NCI-H2196 treated with DMSO at 0.1 percent for 48 hours (cell line): Measurements from ENCODE around the gene IVD.
A peak's percentile ranks its signal among the peaks of the same experiment; 100 is the strongest.
"Not testable (repeated sequence)": the region's sequence is repeated elsewhere in the genome, so short reads cannot be mapped to it uniquely, and the experiment has no call there.

Experiments used
- DNase-seq: peaks from one replicate; lab custom pipeline; 2025; ENCODE audit not compliant: unreplicated experiment; lab: John Stamatoyannopoulos, UW

The IVD gene

DNA sequence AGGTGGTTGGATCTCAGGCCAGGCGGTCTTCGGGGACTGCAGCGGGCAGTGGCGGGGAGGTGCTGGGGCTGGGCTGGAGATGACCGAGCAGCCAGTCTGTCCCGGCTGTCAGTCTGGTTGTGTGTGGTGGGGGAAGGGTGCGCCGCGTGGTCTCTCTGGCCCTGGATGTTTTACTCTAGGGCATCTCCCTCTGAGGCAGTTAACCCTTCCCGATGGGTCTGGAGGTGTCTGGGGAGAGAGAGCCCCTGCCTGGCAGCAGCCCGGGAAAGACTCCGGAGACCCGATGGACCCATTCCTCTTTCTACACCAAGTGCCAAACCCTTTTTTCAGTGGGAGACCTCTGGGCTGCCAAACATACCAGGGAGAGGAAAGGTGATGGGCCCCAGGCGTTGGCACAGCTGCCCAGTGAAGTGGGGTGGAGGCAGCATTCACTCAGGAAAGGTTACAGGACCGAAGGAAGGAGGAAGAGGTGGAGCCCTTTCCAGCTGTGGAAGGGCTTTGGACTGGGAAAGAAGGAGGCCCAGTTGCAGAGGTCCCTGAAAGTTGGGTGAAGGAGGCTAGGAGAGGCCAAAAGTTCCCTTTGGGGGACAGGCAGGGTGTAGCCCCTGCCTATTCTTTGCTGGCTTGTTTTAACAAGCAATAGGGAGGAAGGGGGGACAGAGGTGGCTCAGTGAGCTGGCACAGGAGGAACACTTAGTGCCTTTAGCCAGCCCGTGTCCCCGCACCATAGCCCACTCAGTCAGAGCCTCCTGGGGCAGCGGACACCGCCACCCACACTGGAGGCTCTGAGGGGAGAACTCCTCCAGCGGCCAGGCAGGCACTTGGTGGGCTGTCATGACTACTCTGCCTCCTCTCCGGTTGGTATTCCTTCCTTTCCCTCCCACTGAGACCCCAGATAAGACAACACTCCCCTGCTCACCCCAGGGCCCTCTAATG lies 32.4 kb downstream of the IVD start:
- DNase-seq: no peak

DNA sequence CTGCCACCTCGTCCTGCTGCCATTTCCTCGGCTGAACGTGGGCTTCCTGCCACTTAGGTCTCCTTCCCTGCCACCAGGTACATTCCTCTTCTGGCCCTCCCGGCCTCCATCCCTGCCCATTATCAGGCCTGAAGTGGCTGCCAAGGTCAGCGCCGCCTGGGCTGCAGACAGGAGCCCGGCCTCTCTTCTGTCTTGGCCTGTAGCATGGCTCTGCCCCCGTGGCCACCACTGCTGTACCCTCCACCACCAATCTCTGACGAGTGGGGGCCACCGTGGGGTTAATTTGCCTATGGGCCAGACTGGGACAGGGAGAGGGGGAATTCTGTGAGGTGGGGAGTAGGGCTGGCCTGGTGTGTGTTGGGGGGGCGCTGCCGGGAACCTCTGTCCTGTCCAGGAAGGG lies 33.1 kb downstream of the IVD start:
- DNase-seq: no peak

DNA sequence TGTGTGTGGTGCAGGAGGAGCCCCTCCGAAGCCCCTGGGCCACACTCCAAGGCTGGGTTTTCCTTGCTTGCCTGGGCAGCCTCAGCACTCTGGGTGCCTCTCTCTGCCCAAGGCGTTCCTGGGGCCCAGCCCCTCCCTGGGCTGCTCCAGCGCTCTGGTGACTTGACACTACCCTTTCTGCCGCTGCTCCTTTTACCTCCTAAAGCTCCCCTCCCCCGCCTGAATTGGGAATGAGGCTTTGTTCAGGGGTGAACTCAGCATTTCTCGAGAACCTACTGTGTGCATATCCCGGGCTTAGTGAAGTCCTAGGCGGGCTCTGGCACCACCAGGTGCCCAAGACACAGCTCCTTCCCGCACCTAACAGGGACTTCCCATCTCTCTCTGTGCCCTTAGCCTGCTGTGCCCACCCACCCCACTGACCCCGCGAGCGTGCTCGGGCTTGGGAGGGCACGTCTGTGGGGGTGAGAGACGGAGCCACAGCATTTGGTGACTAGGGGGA lies 33.9 kb downstream of the IVD start:
- no peak for DNase-seq

DNA sequence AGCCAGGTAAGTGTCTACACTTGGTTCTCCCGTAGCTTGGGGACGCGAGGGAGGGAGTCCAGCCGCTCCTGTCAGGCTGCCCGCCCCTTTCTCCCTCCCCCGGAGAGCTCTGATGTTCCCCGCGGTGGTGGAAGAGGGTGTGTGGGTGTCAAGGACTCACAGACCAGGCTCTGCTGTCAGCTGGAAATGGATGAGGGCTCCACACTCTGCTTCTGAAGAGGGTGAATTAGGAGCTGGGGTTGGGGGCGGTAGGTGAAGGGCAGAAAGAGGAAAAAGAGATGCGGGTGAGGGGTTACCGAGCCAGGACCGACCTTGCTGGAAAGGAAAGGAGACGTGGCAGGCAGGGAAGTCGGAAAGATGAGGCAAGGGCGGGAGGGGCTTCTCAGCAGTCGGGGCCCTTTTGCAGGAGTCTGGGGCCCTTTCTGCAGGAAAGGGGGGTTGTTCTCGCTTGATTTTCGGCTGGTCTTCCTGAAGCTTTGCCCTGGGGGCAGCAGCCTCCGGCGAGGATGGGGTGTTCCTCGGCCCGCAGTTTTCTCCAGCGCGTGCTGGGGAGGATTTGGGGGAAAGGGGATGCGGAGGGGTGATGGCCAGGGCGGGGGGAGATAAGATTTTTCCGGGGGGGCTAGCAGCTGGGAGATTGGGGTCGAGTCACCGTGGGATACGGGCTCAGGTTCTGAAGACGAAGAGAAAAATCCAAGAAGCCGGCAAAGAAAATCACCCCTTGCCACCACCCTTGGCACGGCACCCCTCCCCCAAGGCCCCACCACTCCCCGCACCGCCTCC lies 34.6 kb downstream of the IVD start:
- peak; percentile 1 for DNase-seq

DNA sequence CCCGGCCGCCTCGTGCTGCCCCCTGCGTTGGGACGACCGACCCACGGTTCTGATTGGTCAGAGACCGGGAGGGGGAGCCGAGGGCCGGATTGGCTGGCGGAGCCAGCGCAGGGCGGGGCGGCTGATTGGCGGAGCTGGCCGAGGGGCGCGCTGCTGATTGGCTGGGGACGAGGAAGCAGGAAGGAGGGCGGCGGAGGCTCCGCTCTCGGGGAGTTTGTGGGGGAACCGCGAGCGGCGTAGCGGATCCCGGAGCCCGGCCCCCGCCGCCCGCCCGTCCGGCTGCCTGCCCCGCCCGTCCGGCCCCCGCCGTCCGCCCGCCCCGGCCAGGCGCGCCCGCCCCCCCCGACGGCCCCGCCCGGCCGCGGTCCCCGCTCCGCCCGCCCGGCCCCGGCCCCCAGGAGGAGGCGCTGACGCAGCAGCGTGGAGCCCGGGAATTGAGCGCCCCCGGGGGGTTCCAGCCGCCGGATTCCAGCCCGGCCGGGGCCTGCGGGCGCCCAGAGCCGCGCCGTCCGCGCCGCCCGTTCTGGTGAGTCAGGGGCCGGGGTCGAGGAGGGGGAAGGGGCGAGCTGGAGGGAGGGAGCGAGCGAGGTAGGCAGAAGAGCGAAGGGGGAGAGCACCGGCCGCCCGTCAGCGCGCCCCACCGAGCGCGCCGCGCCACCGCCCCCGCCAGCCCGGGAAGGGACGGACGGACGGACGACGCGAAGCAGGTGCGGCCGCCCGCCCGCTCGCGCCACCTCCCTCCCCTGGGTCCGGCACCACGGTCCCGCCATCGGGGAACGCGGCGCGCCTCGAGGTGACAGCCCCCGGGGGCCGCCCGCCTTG lies 35.4 kb downstream of the IVD start, which contains the start of gene BAHD1:
BAHD1 (plus strand) TSS at position 211 of the 822 bp plus-strand sequence. CDS start 17,512 bp downstream, outside the sequence.
- DNase-seq: peak; percentile 56

DNA sequence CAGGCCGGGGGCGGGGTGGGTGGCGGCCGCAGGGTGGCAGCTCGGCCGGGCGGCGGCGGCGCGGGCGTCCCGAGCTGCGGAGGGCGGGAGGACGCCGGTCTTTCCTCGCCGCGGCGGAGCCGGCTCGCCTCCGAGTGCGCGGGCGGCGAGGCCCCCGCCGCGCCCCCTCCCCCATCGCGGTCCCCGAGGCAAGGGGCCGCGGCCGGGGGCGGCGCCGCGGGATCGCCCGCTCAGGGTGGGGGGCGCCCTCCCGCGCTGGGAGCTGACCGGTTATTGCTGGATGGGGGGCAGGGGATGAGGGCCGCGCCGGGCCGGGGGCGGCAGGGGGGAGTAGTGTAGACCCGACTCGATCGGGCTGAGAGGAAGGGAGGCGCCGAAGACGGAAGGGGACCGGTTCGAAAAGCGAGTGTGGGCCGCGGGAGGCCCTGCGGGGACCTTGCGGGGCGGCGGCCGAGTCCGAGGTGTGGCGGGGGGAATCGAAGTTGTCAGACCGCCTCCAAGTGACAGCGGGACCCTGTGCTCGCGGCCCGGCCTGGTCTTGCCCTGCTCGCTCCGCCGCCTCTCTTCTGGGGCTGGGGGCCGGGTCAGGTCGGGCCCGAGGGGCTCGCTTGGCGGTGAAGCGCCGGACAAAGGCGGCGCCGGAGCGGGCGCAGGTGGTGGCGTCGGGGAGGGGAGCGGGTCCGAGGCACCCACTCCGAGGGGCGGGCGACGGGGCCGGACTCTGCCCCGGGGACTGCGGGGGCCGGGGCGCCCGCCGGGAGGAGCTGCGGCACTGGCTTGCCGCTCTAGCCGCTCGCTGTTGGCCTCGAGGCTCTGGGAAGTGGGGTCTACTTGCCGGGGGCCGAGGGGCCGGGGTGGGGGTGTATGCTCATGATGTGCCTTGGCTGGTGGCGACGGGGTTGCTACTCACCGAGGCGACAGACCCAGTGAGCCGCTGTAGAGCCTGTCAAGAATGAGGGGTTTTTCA lies 36.3 kb downstream of the IVD start:
- DNase-seq: no peak

DNA sequence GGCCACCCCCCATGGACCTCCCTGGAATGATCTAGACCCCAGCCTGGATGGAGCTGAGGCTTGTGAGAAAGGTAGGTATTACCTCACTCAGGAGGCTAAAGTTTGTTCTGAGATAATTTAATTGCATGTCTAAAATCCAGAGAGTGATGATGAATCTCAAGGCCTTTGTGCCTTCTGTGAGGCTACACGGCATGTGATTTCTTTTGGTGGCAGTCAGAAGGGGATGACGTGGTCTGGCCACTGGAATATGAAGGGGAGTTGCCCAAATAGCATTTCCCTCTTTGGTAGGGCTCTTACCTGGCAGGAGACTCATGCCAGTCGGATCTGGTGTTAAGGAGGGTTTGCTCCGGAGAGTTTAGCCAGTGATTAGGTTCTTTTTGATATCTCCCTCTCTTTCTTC lies 37.7 kb downstream of the IVD start:
- DNase-seq: no peak

DNA sequence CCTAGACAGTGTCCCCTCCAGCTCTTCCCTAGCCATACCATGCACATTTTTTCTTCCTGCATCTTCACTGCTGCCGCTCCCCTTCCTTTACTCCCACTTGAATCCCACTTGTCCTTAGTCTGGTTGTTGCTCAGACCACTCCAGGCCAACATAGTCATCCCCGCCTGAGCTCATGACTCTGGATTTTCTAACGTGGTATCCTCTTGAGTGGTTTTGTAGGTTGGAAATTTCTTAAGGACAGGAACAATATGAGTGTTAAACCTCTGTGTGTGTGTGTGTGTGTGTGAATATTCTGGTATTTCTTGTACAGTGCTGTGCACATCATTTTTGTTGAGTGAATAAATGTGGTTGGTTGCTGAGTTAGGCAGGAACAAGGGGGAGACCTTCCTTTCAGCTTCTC lies 38.3 kb downstream of the IVD start:
- no peak for DNase-seq

DNA sequence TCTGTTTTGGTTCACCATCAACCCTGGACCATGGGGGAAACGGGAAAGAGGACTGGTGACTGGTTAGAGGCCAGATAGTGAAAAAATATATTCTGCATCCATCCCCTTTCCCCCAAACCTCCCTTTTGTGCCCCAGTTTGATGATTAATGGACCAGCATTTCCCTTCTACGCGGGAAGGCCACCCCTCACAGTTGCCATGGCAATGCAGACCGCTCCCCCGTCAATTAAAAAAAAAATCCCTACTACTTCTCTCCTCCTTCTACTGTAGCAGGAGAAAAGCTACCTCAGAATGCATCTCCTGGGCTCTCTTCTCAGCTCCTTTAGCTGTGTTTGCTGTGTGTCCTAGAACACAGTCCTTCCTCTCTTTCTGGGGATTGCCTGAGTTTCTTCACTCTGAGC lies 39.1 kb downstream of the IVD start:
- no peak for DNase-seq

DNA sequence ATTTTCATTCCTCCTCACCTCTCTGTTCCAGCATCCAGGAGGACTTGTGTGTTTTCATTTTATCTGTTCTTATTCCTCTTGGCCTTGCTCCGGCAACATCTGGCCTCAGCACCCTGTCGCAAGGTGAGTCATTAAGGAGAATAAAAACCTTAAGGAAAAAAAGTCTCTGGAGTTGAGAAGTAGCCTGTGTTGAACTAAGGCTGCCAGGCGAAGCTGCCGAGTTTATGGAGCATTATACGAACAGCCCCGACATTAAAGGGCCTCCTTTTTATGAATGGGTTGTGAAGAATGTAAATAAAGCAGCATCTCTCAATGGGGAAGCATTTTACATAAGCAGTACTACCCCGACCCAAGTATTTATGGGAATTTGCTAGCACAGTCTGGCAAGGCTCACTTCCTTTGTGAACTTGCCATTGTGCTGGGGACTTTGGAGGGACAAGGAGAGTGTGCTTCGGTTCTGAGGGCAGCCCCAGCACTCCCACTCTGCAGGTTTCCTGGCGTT lies 39.9 kb downstream of the IVD start:
- no peak for DNase-seq

DNA sequence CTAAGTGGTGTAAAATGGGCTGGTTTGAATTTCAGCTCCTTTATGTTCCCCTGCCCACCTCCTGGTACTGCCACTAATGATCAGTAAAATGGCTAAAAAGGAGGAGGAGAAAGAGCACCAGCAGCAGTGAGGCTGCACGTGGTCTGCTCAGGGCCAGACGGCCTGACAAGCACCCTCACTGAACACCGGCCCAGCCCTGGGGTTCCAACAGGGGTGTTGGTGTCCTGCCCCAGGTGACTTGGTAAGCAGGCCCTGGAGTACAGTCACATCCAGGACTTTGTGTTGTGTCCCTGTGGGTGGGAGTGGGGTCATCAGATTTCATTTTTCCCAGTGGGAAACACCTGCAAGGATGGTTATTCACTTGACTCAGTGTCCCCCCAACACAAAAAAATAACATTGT lies 40.5 kb downstream of the IVD start:
- no peak for DNase-seq

DNA sequence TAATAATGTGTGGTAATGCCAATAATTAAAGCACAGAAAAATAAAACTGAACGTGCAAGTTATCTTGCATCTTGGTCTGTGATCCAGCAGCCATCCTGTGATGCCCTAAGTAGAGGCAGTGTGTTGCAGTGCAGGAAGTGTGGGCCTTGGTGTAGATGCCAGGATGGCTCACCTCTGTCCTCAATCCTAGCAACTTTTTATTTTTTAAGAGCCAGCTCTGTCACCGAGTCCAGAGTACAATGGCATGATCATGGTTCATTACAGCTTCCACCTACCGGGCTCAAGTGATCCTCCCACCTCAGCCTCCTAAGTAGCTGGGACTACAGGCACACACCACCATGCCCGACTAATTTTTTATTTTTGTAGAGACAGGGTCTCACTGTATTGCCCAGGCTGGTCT lies 42.8 kb downstream of the IVD start:
- DNase-seq: no peak

DNA sequence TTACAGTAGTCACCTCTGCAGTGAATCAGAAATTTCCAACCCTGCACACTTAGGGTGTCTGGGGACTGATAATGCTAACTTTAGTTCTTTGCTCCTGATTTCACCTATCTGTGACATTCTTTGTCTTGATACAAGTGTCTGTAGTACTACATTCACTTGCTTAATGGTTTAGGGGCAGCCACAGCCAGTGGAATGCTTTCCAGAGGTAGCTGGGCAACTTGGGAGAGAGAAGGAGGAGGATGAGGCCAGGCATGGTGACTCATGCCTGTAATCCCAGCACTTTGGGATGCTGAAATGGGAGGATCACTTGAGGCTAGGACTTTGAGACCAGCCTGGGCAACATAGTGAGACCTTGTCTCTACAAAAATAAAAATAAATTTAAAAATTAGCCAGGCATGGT lies 43.7 kb downstream of the IVD start:
- DNase-seq: no peak

DNA sequence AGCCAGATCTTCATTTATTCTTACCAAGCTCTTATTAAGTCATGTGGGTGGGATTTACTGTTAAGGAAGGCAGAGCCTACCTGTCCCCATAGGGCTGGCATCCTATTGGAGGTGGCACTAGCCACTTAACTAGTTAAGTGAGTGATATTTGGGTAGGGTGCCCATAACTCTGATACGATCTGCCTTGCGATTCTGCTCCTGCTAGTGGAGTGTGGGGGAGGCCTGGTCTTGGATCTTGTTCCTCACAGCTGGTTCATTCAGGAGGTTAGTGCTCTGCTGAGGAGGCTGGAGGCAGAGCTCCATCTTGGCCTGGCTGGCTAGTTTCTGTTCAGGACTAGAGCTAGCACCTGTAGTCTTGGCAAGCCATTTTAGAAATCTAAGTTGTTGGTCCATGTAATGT lies 44.5 kb downstream of the IVD start:
- no peak for DNase-seq

DNA sequence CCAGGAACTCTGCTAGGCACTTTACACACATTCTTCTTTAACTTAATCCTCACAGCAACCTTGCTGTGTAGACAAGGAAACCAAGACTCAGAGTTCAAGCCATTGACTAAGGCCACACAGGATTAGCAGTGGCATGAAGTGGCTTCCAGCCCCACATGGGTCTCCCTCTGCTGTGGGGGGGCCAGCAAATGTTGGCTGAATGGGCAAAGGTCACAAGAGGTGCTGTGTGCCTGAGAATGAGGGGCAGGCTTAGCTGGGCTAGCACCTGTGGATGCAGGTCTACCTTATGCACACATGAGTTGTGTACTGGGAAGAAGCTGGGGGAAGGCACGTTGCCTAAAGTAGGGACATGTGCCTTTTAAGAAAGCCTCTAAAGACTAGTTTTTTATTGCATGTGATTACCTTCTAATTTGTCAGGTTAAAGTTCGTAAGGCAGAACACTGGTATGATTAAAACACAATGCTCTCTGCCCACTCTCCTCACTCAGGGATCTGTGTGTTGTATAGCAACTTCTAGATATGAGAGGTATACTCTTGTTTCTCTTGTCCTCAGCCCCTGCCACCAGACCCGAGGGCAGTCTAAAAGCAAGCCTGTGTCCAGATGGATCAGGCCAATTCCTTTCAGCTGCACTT lies 46.0 kb downstream of the IVD start:
- DNase-seq: no peak

DNA sequence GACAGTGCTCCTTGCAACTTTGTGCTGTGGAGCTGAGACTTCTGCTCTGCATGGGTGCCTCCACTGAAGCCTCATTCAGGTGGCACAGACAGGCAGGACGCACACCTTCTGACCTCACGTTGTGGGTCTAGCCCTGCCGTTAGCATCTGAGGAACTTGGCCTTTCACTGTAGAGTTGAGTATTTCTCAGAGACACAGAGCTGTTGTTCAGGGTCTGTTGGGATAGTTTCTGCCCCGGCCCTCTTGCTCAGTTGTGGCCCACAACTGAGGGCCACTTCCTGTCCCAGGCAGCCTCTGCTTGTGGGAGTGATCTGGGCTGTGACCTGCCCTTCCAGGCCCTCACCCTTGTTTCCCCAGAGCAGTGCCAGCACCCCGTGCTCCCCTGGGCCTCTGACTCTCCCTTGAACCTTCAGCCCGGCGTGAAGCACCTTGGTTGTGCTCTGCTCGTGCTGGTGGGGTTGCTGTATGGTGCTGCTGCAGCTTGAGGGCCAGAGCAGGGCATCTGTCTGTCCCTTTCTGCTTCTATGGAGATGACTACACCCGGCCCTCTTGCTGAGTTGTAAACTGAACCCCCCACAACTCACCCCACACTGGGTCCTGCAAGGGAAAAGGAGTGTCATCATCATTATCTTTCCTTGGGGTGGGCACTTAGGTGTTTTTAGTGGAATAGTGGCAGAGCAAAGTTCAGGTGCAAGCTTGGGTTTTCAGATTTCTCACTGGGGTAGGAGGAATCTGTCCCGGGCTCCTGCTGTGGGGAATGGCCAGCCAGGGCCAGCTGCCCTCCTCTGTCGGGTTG lies 46.9 kb downstream of the IVD start:
- no peak for DNase-seq

DNA sequence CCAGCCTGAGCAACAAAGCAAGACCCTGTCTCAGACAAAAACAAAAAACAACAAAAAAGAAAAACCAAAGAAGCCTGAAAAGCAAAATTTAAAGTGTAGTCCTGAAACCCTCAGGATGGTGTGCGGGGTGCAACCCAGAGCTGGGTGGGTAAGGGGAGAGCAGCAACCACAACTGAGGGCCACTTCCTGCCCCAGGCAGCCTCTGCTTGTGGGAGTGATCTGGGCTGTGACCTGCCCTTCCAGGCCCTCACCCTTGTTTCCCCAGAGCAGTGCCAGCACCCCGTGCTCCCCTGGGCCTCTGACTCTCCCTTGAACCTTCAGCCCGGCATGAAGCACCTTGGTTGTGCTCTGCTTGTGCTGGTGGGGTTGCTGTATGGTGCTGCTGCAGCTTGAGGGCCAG lies 48.3 kb downstream of the IVD start:
- not testable (repeated sequence) for DNase-seq

DNA sequence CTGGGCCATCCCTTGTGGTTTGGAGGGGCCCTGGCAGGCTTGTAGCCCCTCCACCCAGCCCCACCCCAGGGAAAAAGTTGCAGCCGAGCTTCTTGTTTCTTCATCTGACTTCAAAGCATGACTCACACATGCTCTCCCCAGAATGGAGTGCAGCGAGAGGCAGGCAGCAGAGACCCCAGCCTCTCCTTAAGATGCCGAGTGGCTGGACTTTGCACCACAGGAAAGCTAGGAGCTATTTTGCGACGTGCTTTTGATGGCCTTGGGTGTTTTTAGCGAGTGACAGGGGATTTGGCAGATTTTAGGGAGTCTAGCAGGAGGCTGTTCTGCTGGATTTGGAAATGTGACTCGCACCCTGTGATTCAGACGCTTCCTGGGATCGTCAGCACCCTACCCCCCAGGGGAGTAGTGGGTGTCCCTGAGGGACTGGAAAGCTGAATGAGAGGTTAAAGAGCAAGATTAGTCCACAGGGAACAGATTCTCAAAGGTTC lies 49.4 kb downstream of the IVD start:
- no peak for DNase-seq
